GM23338 (cell line): Measurements from ENCODE around the gene NUDT16L1. TPM values are rescaled to one million over a fixed set of nuclear protein-coding genes. Genes with fewer than 3 reads are reported as not detected.

Experiments used
- ATAC-seq: fragments of 200-7000 bp; cut with Tn5 transposase; 3 replicates; pipeline ENCODE4 v1.9.1; 2020
- DNase-seq: peaks from one replicate; pipeline ENCODE4 v3.0.0-alpha.2; 2015; ENCODE audit warnings: low spot score
- H2AFZ ChIP-seq: fragments of 200-600 bp; sonication (generic); 2 replicates; pipeline ENCODE4 v1.8.0; 2016; ENCODE audit warnings: antibody characterized with exemption, mild to moderate bottlenecking, moderate library complexity
- H3F3A ChIP-seq: fragments of 200-600 bp; sonication (generic); replicated peaks from 2 replicates; pipeline ENCODE4 v1.8.0; 2017; ENCODE audit warnings: antibody characterized with exemption, mixed run types, low read depth
- H3K27ac ChIP-seq: fragments of 200-600 bp; sonication (generic); 2 replicates; pipeline ENCODE4 v1.6.1; 2016; ENCODE audit warnings: low read depth
- H3K27me3 ChIP-seq: fragments of 200-600 bp; sonication (generic); 2 replicates; pipeline ENCODE4 v1.8.0; 2016; ENCODE audit warnings: mild to moderate bottlenecking, mixed run types, moderate library complexity; ENCODE audit not compliant: insufficient read depth
- H3K36me3 ChIP-seq: fragments of 200-600 bp; sonication (generic); 2 replicates; pipeline ENCODE4 v1.8.0; 2016; ENCODE audit warnings: mild to moderate bottlenecking; ENCODE audit not compliant: insufficient read depth
- H3K4me1 ChIP-seq: fragments of 200-600 bp; sonication (generic); 2 replicates; pipeline ENCODE4 v1.8.0; 2016; ENCODE audit warnings: mild to moderate bottlenecking, moderate library complexity; ENCODE audit not compliant: insufficient read depth
- H3K4me2 ChIP-seq: fragments of 200-600 bp; sonication (generic); 2 replicates; pipeline ENCODE4 v1.7.1; 2017; ENCODE audit warnings: mixed run types
- H3K4me3 ChIP-seq: fragments of 200-600 bp; sonication (generic); 2 replicates; pipeline ENCODE4 v1.6.1; 2016; ENCODE audit warnings: mixed run types
- H3K79me2 ChIP-seq: fragments of 200-600 bp; sonication (generic); replicated peaks from 2 replicates; pipeline ENCODE4 v1.8.0; 2017; ENCODE audit warnings: mild to moderate bottlenecking; ENCODE audit not compliant: insufficient read depth
- H3K9me2 ChIP-seq: fragments of 200-600 bp; sonication (generic); 2 replicates; pipeline ENCODE4 v1.8.0; 2017; ENCODE audit not compliant: insufficient read depth
- H4K20me1 ChIP-seq: fragments of 200-600 bp; sonication (generic); replicated peaks from 2 replicates; pipeline ENCODE4 v1.8.0; 2017; ENCODE audit warnings: mild to moderate bottlenecking; ENCODE audit not compliant: insufficient read depth
- H3K27ac Mint-ChIP-seq: 2 replicates; pipeline ENCODE4 v1.8.0; 2020; ENCODE audit warnings: inconsistent platforms, mild to moderate bottlenecking, moderate library complexity, mixed read lengths
- H3K27me3 Mint-ChIP-seq: 3 replicates; pipeline ENCODE4 v1.8.0; 2022; ENCODE audit warnings: low read depth, mild to moderate bottlenecking, moderate library complexity, mixed read lengths, inconsistent platforms; ENCODE audit not compliant: insufficient read depth, poor library complexity
- H3K36me3 Mint-ChIP-seq: 3 replicates; pipeline ENCODE4 v1.8.0; 2021; ENCODE audit warnings: low read depth, mild to moderate bottlenecking, inconsistent platforms, moderate library complexity, mixed read lengths
- H3K4me1 Mint-ChIP-seq: 3 replicates; pipeline ENCODE4 v1.8.0; 2020; ENCODE audit warnings: mild to moderate bottlenecking, inconsistent platforms, mixed read lengths
- H3K4me3 Mint-ChIP-seq: 3 replicates; pipeline ENCODE4 v1.8.0; 2021; ENCODE audit warnings: moderate library complexity, mild to moderate bottlenecking, inconsistent platforms, mixed read lengths
- H3K9me3 Mint-ChIP-seq: 3 replicates; pipeline ENCODE4 v1.8.0; 2020; ENCODE audit warnings: moderate library complexity, mild to moderate bottlenecking, inconsistent platforms, mixed read lengths
- CTCF ChIP-seq, 2 experiments: fragments of 200-600 bp in 1 of 2; sonication (generic) in 1 of 2; conservative IDR thresholded peaks; 2 replicates each; pipeline versions ENCODE4 v1.5.1 to v1.6.1; 2016 to 2017; ENCODE audit warnings: antibody characterized with exemption in 2 of 2, low read depth in 2 of 2, mild to moderate bottlenecking in 2 of 2, moderate library complexity in 1 of 2
- ETS1 ChIP-seq: IDR thresholded peaks from 2 replicates; pipeline ENCODE4 v1.6.1; 2016; ENCODE audit warnings: antibody characterized with exemption
- EZH2 ChIP-seq: fragments of 200-600 bp; sonication (generic); IDR thresholded peaks from one replicate; pipeline ENCODE4 v1.8.0; 2017; ENCODE audit warnings: antibody characterized with exemption, mild to moderate bottlenecking, low read depth; ENCODE audit not compliant: unreplicated experiment
- EZH2phosphoT487 ChIP-seq: fragments of 200-600 bp; sonication (generic); IDR thresholded peaks from one replicate; pipeline ENCODE4 v1.8.1; 2018; ENCODE audit warnings: antibody characterized with exemption; ENCODE audit not compliant: unreplicated experiment
- NANOG ChIP-seq: IDR thresholded peaks from 2 replicates; pipeline ENCODE4 v1.6.1; 2016; ENCODE audit warnings: antibody characterized with exemption, borderline replicate concordance
- POLR2AphosphoS5 ChIP-seq: IDR thresholded peaks from 2 replicates; pipeline ENCODE4 v1.6.1; 2016; ENCODE audit warnings: antibody characterized with exemption, low read depth
- REST ChIP-seq: IDR thresholded peaks from one replicate; pipeline ENCODE4 v1.6.1; 2018; ENCODE audit warnings: antibody characterized with exemption; ENCODE audit not compliant: unreplicated experiment
- STAT1 ChIP-seq: IDR thresholded peaks from one replicate; pipeline ENCODE4 v1.6.1; 2016; ENCODE audit warnings: antibody characterized with exemption; ENCODE audit not compliant: unreplicated experiment
- ZNF331 ChIP-seq: fragments of 250-450 bp; sonication (Bioruptor Pico); IDR thresholded peaks from 2 replicates; pipeline ENCODE4 v1.5.0; 2020; ENCODE audit warnings: low read depth, mild to moderate bottlenecking, moderate library complexity
- ZNF462 ChIP-seq: fragments of 250-450 bp; sonication (Bioruptor Pico); IDR thresholded peaks from 2 replicates; pipeline ENCODE4 v1.5.0; 2020; ENCODE audit warnings: mild to moderate bottlenecking, moderate library complexity
- polyA plus RNA-seq: library from polyadenylated mRNA; unstranded; fragments of >200 nt; fragmentation: Nextera tagmentation; extraction: Ambion mirVana; gene quantifications from 2 replicates; pipeline ENCODE4 v1.2.1, GENCODE V29; 2016
- total RNA-seq: library from RNA; depleted of rRNA; stranded (reverse); fragments of >200 nt; shearing (Covaris generic); gene quantifications from 2 replicates; pipeline ENCODE4 v1.2.3, GENCODE V29; 2014

The NUDT16L1 gene
- total and polyA plus RNA-seq, 2 experiments from 2014 or later, result 37.1 to 80.4 TPM

GRCh38 chr16:4736546-4736945 lies 43.2 kb downstream of the NUDT16L1 start (continued):
- TF ChIP-seq CTCF (conservative IDR thresholded peaks at IDR 0.05; ENCODE audit: low read depth in 2 of 2) (no peak), STAT1 (no peak), POLR2AphosphoS5 (no peak), EZH2 (no peak), EZH2phosphoT487 (no peak), ZNF331 (no peak)

GRCh38 chr16:4737545-4737944 lies 44.2 kb downstream of the NUDT16L1 start:
- Histone ChIP-seq H3K9me2 (no peaks in the 10 kb centered on the region), H2AFZ (no peak overlapping the region), H3K4me3 (no peak overlapping the region), H3K4me1 (peaks cover 11% of the 10 kb centered on the region; the same call in 1 of the 2 replicates), H3K79me2 (peaks cover 13% of the 10 kb centered on the region), H3K27me3 (no peaks in the 10 kb centered on the region), H3F3A (peaks cover 12% of the 10 kb centered on the region), H3K36me3 (no peaks in the 10 kb centered on the region), H3K4me2 (no peak overlapping the region), H3K27ac (no peak overlapping the region), H4K20me1 (no peaks in the 10 kb centered on the region)
- no peaks in the 10 kb centered on the region for H3K9me3 Mint-ChIP-seq
- no peak overlapping the region for H3K4me3 Mint-ChIP-seq
- no peak for DNase-seq
- H3K27ac Mint-ChIP-seq, result no peak overlapping the region
- peaks cover 18% of the 10 kb centered on the region for H3K27me3 Mint-ChIP-seq
- no peaks in the 10 kb centered on the region for H3K36me3 Mint-ChIP-seq
- H3K4me1 Mint-ChIP-seq, result peaks cover 9% of the 10 kb centered on the region; the same call in 2 of the 3 replicates
- ATAC-seq, result no peak
- TF ChIP-seq NANOG (no peak), ETS1 (no peak), REST (no peak), STAT1 (no peak), POLR2AphosphoS5 (no peak), ZNF462 (no peak), CTCF (conservative IDR thresholded peaks at IDR 0.05; ENCODE audit: low read depth in 2 of 2) (no peak), EZH2phosphoT487 (no peak)
